Measurements from ENCODE around the gene GPER1. TPM values are rescaled to one million over a fixed set of nuclear protein-coding genes. Genes with fewer than 3 reads are reported as not detected.

Gene GPER1
- total and polyA plus RNA-seq, 2 donors (not counting 3 experiments of a cell fraction or from before 2014, with no cell fraction given), result 0.77 to 2.3 TPM

DNA sequence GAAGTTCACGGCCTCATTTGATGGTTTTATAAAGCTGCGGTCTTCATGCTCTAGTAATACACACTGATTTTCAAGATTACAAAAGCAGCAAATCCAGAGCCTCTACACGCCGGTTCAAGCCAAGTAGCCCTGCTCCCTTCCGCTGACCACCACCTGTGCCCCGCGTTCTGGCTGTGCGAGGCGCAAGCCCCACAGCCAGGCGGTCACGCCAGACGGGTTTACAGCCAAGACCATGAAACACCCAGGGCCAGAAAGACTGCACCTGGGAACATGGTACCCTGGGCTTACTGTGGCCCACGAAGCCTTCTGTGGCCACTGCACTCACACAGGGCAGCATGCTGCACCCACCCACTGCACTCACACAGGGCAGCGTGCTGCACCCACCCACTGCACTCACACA lies 33.6 kb downstream of the GPER1 start:
- Histone ChIP-seq H3K27me3 (ENCODE audit: control insufficient read depth in 2 of 2, insufficient read depth in 2 of 2, low read length in 2 of 2) (no peaks in the 10 kb centered on the region), H3K79me2 (ENCODE audit: control insufficient read depth, insufficient read depth, low read length) (peaks cover 2% of the 10 kb centered on the region), H3K36me3 (ENCODE audit: control insufficient read depth in 2 of 2, extremely low read depth in 1 of 2, insufficient read depth in 2 of 2, low read length in 2 of 2) (peaks cover 0 to 3% of the 10 kb centered on the region in 2 experiments), H3K4me3 (replicated peaks in 1 of 3; ENCODE audit: insufficient read depth in 1 of 3, low read depth in 1 of 3, low read length in 3 of 3) (no peak overlapping the region), H3K9me3 (replicated peaks; ENCODE audit: control insufficient read depth, insufficient read depth, low read length) (no peaks in the 10 kb centered on the region), H3K27ac (ENCODE audit: insufficient read depth, low read depth, low read length) (no peak overlapping the region), H4K20me1 (replicated peaks; ENCODE audit: control insufficient read depth, extremely low read depth, insufficient read depth, low read length) (no peaks in the 10 kb centered on the region), H3K9ac (replicated peaks; ENCODE audit: extremely low read depth, insufficient read depth, low read length) (no peak overlapping the region), H3K4me1 (ENCODE audit: control insufficient read depth, extremely low read depth, insufficient read depth, low read length) (peaks cover 12% of the 10 kb centered on the region), H3K9me1 (replicated peaks; ENCODE audit: control insufficient read depth, extremely low read depth, insufficient read depth, low read length) (no peaks in the 10 kb centered on the region), H2AFZ (ENCODE audit: low read depth, low read length) (no peak overlapping the region), H3K4me2 (ENCODE audit: insufficient read depth, low read length) (no peak overlapping the region)
- FAIRE-seq (no peak), DNase-seq (ENCODE audit: low read depth, low spot score) (no peak)
- ChIA-PET CTCF (interaction anchor here (4.4 kb wide), 1 partner anchor 36 kb away, joined by 65 read pairs; no protein-coding TSS in a partner anchor), POLR2A (no interaction called here)
- TF ChIP-seq POLR2AphosphoS5 (IDR thresholded peaks at IDR 0.05; ENCODE audit: insufficient read depth, low read depth, low read length) (no peak), FOS (IDR thresholded peaks at IDR 0.05; ENCODE audit: borderline replicate concordance, insufficient read depth, low read length) (no peak), EZH2 (IDR thresholded peaks at IDR 0.05; ENCODE audit: borderline replicate concordance, low read depth, low read length, severe bottlenecking) (no peak), MYC (IDR thresholded peaks at IDR 0.05; ENCODE audit: low read depth, low read length) (no peak)
- no TSS peak for BruUV-seq (replicated peaks)
- dilution Hi-C loops (cut with MboI; ENCODE audit: extremely low pct_ligation_motif_present, low sequenced_read_pairs) (no loop called here), intact Hi-C loops (cut with micrococcal nuclease) (no loop called here)

DNA sequence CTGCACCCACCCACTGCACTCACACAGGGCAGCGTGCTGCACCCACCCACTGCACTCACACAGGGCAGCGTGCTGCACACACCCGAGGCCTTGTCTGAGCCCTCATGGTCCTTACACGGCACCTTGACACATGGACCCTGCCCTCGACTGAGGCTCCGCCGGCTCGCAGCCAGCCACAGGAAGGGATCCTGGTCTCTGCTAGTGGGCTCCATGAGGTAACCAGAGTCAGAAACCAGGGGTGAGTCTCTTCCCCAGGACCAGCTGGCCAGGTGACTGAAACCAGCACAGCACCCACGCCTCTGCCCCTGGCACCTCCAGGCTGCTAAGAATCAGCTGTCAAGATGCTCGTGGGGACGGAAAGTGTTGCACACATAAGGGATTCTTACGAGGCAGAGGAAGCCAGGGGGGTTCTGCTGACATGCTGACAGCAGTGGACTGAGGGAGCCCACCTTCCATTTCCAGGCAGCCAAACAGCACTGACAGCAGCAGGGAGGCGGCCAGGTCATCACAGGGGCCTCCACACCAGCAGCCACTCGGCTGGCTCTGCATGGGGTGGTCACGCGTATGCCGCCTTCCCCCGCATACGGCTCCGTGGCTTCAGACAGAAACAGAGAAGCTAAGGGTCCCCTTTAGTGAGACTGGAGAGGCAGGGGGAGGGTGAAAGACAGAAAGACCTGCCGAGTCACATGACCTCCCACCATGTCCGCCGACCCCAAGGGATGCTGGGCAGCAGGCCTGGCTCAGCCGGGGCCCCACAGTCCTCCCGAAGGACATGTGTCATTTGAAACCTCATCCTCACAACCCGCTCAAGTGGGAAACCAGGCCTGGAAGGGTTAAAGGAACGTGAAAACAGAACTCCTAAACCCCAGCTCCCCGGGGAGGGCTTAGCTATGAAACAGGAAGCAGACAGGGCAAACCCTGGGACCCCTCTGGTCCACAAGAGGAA lies 34.2 kb downstream of the GPER1 start:
- Histone ChIP-seq H3K27me3 (ENCODE audit: control insufficient read depth in 2 of 2, insufficient read depth in 2 of 2, low read length in 2 of 2) (no peaks in the 10 kb centered on the region), H3K4me2 (ENCODE audit: insufficient read depth, low read length) (no peak overlapping the region), H2AFZ (ENCODE audit: low read depth, low read length) (no peak overlapping the region), H3K9me3 (replicated peaks; ENCODE audit: control insufficient read depth, insufficient read depth, low read length) (no peaks in the 10 kb centered on the region), H3K9me1 (replicated peaks; ENCODE audit: control insufficient read depth, extremely low read depth, insufficient read depth, low read length) (no peaks in the 10 kb centered on the region), H3K4me3 (replicated peaks in 1 of 3; ENCODE audit: insufficient read depth in 1 of 3, low read depth in 1 of 3, low read length in 3 of 3) (no peak overlapping the region), H3K79me2 (ENCODE audit: control insufficient read depth, insufficient read depth, low read length) (peaks cover 2% of the 10 kb centered on the region), H3K9ac (replicated peaks; ENCODE audit: extremely low read depth, insufficient read depth, low read length) (no peak overlapping the region), H3K4me1 (ENCODE audit: control insufficient read depth, extremely low read depth, insufficient read depth, low read length) (peaks cover 12% of the 10 kb centered on the region), H4K20me1 (replicated peaks; ENCODE audit: control insufficient read depth, extremely low read depth, insufficient read depth, low read length) (no peaks in the 10 kb centered on the region), H3K36me3 (ENCODE audit: control insufficient read depth in 2 of 2, extremely low read depth in 1 of 2, insufficient read depth in 2 of 2, low read length in 2 of 2) (peaks cover 0 to 3% of the 10 kb centered on the region in 2 experiments), H3K27ac (ENCODE audit: insufficient read depth, low read depth, low read length) (no peak overlapping the region)
- intact Hi-C loops (cut with micrococcal nuclease), result loop anchor here (2.0 kb wide), 2 partner anchors 35 to 129 kb away; no protein-coding TSS in a partner anchor
- POLR2A ChIA-PET, result no interaction called here
- dilution Hi-C loops (cut with MboI; ENCODE audit: extremely low pct_ligation_motif_present, low sequenced_read_pairs), result no loop called here
- BruUV-seq (replicated peaks), result no TSS peak
- no peak for FAIRE-seq
- TF ChIP-seq GATA2 (IDR thresholded peaks at IDR 0.05; ENCODE audit: insufficient read depth, insufficient read length, low read depth, low read length) (no peak), POLR2A (IDR thresholded peaks at IDR 0.05; ENCODE audit: low read depth, low read length) (no peak), JUN (IDR thresholded peaks at IDR 0.05; ENCODE audit: borderline replicate concordance, insufficient read depth, insufficient read length, low read depth) (no peak), FOS (IDR thresholded peaks at IDR 0.05; ENCODE audit: borderline replicate concordance, insufficient read depth, low read length) (no peak), POLR2AphosphoS5 (IDR thresholded peaks at IDR 0.05; ENCODE audit: insufficient read depth, low read depth, low read length) (no peak), MYC (IDR thresholded peaks at IDR 0.05; ENCODE audit: low read depth, low read length) (no peak), EZH2 (IDR thresholded peaks at IDR 0.05; ENCODE audit: borderline replicate concordance, low read depth, low read length, severe bottlenecking) (no peak)
- TF ChIP-seq, protein P1, sequence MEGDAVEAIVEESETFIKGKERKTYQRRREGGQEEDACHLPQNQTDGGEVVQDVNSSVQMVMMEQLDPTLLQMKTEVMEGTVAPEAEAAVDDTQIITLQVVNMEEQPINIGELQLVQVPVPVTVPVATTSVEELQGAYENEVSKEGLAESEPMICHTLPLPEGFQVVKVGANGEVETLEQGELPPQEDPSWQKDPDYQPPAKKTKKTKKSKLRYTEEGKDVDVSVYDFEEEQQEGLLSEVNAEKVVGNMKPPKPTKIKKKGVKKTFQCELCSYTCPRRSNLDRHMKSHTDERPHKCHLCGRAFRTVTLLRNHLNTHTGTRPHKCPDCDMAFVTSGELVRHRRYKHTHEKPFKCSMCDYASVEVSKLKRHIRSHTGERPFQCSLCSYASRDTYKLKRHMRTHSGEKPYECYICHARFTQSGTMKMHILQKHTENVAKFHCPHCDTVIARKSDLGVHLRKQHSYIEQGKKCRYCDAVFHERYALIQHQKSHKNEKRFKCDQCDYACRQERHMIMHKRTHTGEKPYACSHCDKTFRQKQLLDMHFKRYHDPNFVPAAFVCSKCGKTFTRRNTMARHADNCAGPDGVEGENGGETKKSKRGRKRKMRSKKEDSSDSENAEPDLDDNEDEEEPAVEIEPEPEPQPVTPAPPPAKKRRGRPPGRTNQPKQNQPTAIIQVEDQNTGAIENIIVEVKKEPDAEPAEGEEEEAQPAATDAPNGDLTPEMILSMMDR (IDR thresholded peaks at IDR 0.05; ENCODE audit: extremely low read depth in 1 of 2, insufficient read depth in 1 of 2, low read depth in 1 of 2, low read length in 2 of 2), result no peak
- TF ChIP-seq, protein P2, sequence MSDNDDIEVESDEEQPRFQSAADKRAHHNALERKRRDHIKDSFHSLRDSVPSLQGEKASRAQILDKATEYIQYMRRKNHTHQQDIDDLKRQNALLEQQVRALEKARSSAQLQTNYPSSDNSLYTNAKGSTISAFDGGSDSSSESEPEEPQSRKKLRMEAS (IDR thresholded peaks at IDR 0.05; ENCODE audit: insufficient read depth, insufficient read length), result no peak
- no peak for DNase-seq (ENCODE audit: low read depth, low spot score)
- CTCF ChIA-PET, result interaction anchor here (1.4 to 4.4 kb wide), 6 partner anchors 15 to 147 kb away, joined by 3 to 65 read pairs (median 24); no protein-coding TSS in a partner anchor
